ENCODE data around the gene BAIAP2L2. TPM values are rescaled to one million over a fixed set of nuclear protein-coding genes. Genes with fewer than 3 reads are reported as not detected.

Gene BAIAP2L2
- total RNA-seq, 4 donors from 2014 or later, result 0.59 to 1.7 TPM; not detected in 2

DNA sequence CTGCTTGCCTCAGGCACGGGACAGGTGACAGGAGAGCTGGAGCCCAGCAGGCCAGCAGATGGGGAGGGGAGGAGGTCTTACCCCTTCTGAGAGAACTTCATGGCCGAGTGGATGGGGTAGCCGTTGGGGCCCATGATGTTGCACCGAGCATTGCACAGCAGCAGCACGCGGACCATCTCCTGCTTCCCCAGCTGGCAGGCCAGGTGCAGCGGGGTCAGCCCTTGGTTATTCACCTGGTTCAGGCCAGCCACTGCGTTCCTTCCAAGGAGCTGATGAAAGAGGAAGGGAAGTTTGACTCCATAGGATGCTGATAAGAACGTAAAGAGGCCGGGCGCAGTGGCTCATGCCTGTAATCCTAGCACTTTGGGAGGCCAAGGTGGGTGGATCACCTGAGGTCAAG is 29.4 kb upstream of the BAIAP2L2 start:
- no peaks in the 10 kb centered on the region for H3K36me3 ChIP-seq
- TF ChIP-seq, protein P1, sequence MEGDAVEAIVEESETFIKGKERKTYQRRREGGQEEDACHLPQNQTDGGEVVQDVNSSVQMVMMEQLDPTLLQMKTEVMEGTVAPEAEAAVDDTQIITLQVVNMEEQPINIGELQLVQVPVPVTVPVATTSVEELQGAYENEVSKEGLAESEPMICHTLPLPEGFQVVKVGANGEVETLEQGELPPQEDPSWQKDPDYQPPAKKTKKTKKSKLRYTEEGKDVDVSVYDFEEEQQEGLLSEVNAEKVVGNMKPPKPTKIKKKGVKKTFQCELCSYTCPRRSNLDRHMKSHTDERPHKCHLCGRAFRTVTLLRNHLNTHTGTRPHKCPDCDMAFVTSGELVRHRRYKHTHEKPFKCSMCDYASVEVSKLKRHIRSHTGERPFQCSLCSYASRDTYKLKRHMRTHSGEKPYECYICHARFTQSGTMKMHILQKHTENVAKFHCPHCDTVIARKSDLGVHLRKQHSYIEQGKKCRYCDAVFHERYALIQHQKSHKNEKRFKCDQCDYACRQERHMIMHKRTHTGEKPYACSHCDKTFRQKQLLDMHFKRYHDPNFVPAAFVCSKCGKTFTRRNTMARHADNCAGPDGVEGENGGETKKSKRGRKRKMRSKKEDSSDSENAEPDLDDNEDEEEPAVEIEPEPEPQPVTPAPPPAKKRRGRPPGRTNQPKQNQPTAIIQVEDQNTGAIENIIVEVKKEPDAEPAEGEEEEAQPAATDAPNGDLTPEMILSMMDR (IDR thresholded peaks at IDR 0.05), result no peak
- no peak for TF ChIP-seq POLR2A (IDR thresholded peaks at IDR 0.05)

DNA sequence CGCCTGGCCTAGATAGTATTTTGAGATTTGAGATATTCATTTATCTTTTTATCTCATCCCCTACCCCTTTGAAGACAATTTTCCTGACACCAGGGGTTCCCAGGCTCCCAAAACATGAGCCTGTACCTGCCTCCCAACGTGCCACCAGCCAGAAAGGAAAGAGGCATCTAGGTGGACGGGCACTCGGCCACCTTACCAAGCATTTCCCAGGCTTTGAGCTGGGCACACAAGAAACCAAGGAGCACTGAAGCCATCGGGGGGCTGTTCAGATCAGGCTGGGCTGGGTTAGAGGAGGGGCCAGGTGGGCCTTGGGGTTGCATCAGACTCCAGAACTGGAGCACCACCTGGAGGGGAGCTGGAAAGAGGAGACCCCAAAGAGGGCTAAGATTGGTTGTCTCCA is 28.5 kb upstream of the BAIAP2L2 start:
- H3K36me3 ChIP-seq, result no peaks in the 10 kb centered on the region
- H3K27ac ChIP-seq, result no peak overlapping the region
- H3K4me1 ChIP-seq, result no peaks in the 10 kb centered on the region
- no peak overlapping the region for H3K4me3 ChIP-seq
- no peak for DNase-seq
- intact Hi-C loops (cut with DNase I; ENCODE audit: low total_unique reads), result no loop called here
- TF ChIP-seq, protein P1 (IDR thresholded peaks at IDR 0.05), result no peak
- no peak for TF ChIP-seq POLR2A (IDR thresholded peaks at IDR 0.05)
- H3K27me3 ChIP-seq, result no peaks in the 10 kb centered on the region
- no peaks in the 10 kb centered on the region for H3K9me3 ChIP-seq

More for the DNA sequence above, 29.4 kb upstream of the BAIAP2L2 start:
- H3K4me3 ChIP-seq, result no peak overlapping the region
- no peak for DNase-seq
- H3K27me3 ChIP-seq, result no peaks in the 10 kb centered on the region
- no peak overlapping the region for H3K27ac ChIP-seq
- no peaks in the 10 kb centered on the region for H3K4me1 ChIP-seq
- H3K9me3 ChIP-seq, result no peaks in the 10 kb centered on the region
- intact Hi-C loops (cut with DNase I; ENCODE audit: low total_unique reads), result no loop called here

DNA sequence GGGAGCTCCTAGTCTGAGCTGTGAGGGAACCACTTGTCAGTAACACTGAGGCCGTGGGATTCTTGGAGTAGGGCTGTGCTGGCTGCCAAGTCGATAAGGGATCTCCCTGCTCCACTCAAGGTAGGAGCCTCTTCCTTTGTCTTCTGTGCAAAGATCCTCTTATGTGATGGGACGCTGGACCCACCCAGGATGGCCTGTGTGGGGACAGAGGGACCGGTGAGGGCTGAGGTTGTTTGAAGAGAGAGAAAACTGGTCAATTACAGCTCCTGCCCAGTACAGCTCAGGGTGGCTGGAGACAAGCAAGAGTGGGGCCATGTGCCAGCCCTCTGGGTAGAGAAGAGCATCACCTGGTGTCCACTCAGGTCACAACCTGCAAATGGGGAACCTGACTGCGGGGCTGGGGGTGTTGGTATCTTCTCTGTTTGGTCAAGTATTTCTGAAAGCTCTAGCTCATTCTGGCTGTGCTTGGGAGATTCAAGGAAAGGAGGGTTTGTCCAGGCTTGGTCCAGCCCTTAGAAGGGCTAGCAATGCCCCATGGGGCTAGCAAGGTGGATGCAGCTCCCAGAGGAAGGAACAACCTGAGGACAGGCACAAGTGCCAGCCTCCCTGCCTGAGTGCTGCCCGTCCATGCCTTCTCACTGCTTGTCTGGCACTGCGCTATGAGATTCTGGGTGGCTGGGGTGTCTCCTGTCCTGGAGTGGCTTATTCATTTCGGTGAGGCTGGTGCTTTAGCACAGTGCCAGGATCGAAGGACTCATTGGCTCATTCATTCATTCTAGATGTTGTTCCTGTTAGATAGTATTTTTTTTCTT is 27.6 kb upstream of the BAIAP2L2 start:
- Histone ChIP-seq H3K9me3 (no peaks in the 10 kb centered on the region), H3K36me3 (no peaks in the 10 kb centered on the region), H3K27me3 (no peaks in the 10 kb centered on the region), H3K27ac (no peak overlapping the region), H3K4me3 (no peak overlapping the region), H3K4me1 (no peaks in the 10 kb centered on the region)
- intact Hi-C loops (cut with DNase I; ENCODE audit: low total_unique reads), result no loop called here
- DNase-seq, result no peak
- TF ChIP-seq POLR2A (IDR thresholded peaks at IDR 0.05), result no peak
- TF ChIP-seq, protein P1 (IDR thresholded peaks at IDR 0.05), result no peak

DNA sequence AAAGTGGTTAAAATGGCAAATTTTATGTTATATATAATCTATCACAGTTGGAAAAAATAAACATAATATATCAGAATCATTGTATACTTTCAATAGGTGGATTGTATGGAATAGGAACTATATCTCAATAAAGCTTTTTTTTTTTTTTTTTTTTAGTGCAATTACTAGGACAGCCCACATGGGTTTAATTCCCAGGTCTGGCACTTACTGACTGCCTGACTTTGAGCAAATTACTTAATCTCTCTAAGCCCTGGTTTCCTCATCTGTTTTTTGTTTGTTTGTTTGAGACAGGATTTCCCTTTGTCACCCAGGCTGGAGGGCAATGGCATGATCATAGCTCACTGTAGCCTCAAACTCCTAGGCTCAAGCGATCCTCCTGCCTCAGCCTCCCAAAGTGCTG is 26.1 kb upstream of the BAIAP2L2 start:
- H3K36me3 ChIP-seq, result no peaks in the 10 kb centered on the region

DNA sequence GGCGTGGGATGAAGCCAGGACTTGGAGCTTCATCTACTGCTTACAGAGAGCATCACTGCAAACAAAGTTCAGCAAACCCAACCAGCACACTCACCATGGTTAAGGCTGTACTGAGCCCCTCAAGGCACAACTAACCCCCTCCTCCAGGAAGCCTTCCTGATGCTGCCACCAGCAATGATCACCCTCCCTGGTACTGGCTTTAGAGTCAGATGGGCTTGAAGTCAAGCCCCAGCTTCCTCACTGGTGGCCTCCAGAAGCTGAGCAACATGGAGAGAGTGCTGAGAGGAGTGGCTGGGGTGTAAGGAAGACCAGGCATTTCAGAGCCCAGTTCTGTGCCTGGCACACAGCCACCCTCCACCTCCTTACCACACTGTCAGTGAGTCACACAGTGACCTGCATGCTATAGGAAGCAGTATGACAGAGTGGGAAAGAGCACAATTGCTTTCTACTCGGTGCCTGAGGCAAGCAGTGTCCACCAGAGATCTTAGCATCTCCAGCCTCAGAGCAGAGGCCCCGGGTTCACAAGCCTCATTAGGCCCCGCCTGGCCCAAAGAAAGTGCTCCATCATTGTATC is 24.7 kb upstream of the BAIAP2L2 start:
- Histone ChIP-seq H3K27me3 (no peaks in the 10 kb centered on the region), H3K9me3 (no peaks in the 10 kb centered on the region), H3K36me3 (no peaks in the 10 kb centered on the region), H3K27ac (no peak overlapping the region), H3K4me1 (no peaks in the 10 kb centered on the region), H3K4me3 (no peak overlapping the region)
- TF ChIP-seq, protein P1 (IDR thresholded peaks at IDR 0.05), result no peak
- TF ChIP-seq POLR2A (IDR thresholded peaks at IDR 0.05), result no peak
- DNase-seq, result peak in 1 of 2 donors; percentile 11
- intact Hi-C loops (cut with DNase I; ENCODE audit: low total_unique reads), result no loop called here

More for the DNA sequence above, 26.1 kb upstream of the BAIAP2L2 start:
- H3K4me3 ChIP-seq, result no peak overlapping the region
- intact Hi-C loops (cut with DNase I; ENCODE audit: low total_unique reads), result no loop called here
- H3K27ac ChIP-seq, result no peak overlapping the region
- no peaks in the 10 kb centered on the region for H3K4me1 ChIP-seq
- H3K27me3 ChIP-seq, result no peaks in the 10 kb centered on the region
- H3K9me3 ChIP-seq, result no peaks in the 10 kb centered on the region
- TF ChIP-seq POLR2A (IDR thresholded peaks at IDR 0.05), result no peak
- DNase-seq, result no peak

Measured in uterus (tissue), 4 donors.